Fibroblast of the conjunctiva (primary cell): ENCODE measurements around the gene MFSD6.
"Not testable (repeated sequence)": the region's sequence is repeated elsewhere in the genome, so short reads cannot be mapped to it uniquely, and the experiment has no call there.

Experiments used
- DNase-seq: peaks from one replicate; pipeline ENCODE4 v3.0.0-alpha.2; 2010; ENCODE audit warnings: low read depth

Gene MFSD6

GRCh38 chr2:190405995-190406394 is 2.2 kb upstream of the MFSD6 start:
- no peak for DNase-seq

GRCh38 chr2:190406805-190407204 is 1.4 kb upstream of the MFSD6 start:
- no peak for DNase-seq

- DNase-seq, result no peak
These were observed 901 bp upstream of the MFSD6 start for GRCh38 chr2:190407246-190407661.

GRCh38 chr2:190408538-190409271 is 550 bp downstream of the MFSD6 start:
- DNase-seq, result no peak

GRCh38 chr2:190409616-190410015 is 1.5 kb downstream of the MFSD6 start:
- no peak for DNase-seq

- DNase-seq, result no peak
These were observed 2.0 kb downstream of the MFSD6 start for GRCh38 chr2:190410166-190410565.

- DNase-seq, result no peak
These were observed 4.8 kb downstream of the MFSD6 start for GRCh38 chr2:190412966-190413365.

- DNase-seq, result no peak
These were observed 5.3 kb downstream of the MFSD6 start for GRCh38 chr2:190413421-190413820.

GRCh38 chr2:190415251-190415650 is 7.1 kb downstream of the MFSD6 start:
- no peak for DNase-seq

GRCh38 chr2:190415794-190416775 is 7.9 kb downstream of the MFSD6 start:
- DNase-seq, result no peak

GRCh38 chr2:190417045-190417842 is 9.1 kb downstream of the MFSD6 start:
- no peak for DNase-seq

- no peak for DNase-seq
These were observed 10.6 kb downstream of the MFSD6 start for GRCh38 chr2:190418727-190419126.

GRCh38 chr2:190420801-190421200 is 12.6 kb downstream of the MFSD6 start:
- no peak for DNase-seq

GRCh38 chr2:190425221-190425866 is 17.2 kb downstream of the MFSD6 start:
- no peak for DNase-seq

- DNase-seq, result no peak
These were observed 17.9 kb downstream of the MFSD6 start for GRCh38 chr2:190425883-190426658.

GRCh38 chr2:190430866-190431265 is 22.7 kb downstream of the MFSD6 start:
- DNase-seq, result not testable (repeated sequence)

GRCh38 chr2:190431907-190432306 is 23.8 kb downstream of the MFSD6 start:
- DNase-seq, result no peak

GRCh38 chr2:190432567-190433231 is 24.5 kb downstream of the MFSD6 start:
- no peak for DNase-seq

- DNase-seq, result no peak
These were observed 27.0 kb downstream of the MFSD6 start for GRCh38 chr2:190435031-190435670.

GRCh38 chr2:190436557-190436956 is 28.4 kb downstream of the MFSD6 start:
- DNase-seq, result no peak
